GM12878 (cell line): ENCODE results near the gene MTRR. TPM values are rescaled to one million over a fixed set of nuclear protein-coding genes. Genes with fewer than 3 reads are reported as not detected.

Experiments
- ATAC-seq: fragments of 200-7000 bp; cut with Tn5 transposase; 3 replicates; pipeline ENCODE4 v1.9.1; 2020; ENCODE audit warnings: mild to moderate bottlenecking, moderate library complexity
- BruUV-seq: library from RNA; stranded (reverse); fragments of 400-500 nt; replicated peaks from 2 replicates; lab custom pipeline; 2021; lab: Mats Ljungman, UMichigan
- CTCF ChIA-PET: fragments of 300-600 bp; sonication (Branson Sonifier 250); formaldehyde crosslinking; extraction: SDS; loops from one replicate; lab custom pipeline; 2021; ENCODE audit warnings: inconsistent platforms; lab: Yijun Ruan, JAX
- POLR2A ChIA-PET: fragments of 350-600 bp; formaldehyde crosslinking; extraction: SDS; loops from one replicate; lab custom pipeline; 2021; ENCODE audit warnings: inconsistent platforms; lab: Charles Lee
- RAD21 ChIA-PET: fragments of 300-600 bp; sonication (Branson Sonifier 250); formaldehyde crosslinking; loops from one replicate; lab custom pipeline; 2023; ENCODE audit warnings: antibody characterized with exemption; ENCODE audit not compliant: unreplicated experiment; lab: Charles Lee
- SMC1A ChIA-PET: fragments of 300-600 bp; sonication (Branson Sonifier 250); formaldehyde crosslinking; loops from one replicate; lab custom pipeline; 2023; ENCODE audit not compliant: unreplicated experiment, uncharacterized antibody; lab: Charles Lee
- DNase-seq: peaks from one replicate; pipeline ENCODE4 v3.0.0-alpha.2; 2011; ENCODE audit warnings: low read depth, low spot score
- FAIRE-seq: peaks from 3 replicates; lab custom pipeline; 2011; peaks lifted over from hg19 to GRCh38; lab: Jason Lieb, UNC
- H2AFZ ChIP-seq: 2 replicates; pipeline ENCODE4 v1.6.0; 2011; ENCODE audit warnings: low read depth, low read length, control low read depth; ENCODE audit not compliant: control insufficient read depth
- H3K27ac ChIP-seq: 2 replicates; pipeline ENCODE4 v1.5.1; 2011; ENCODE audit warnings: control low read depth; ENCODE audit not compliant: control insufficient read depth, insufficient read depth
- H3K27me3 ChIP-seq, 2 experiments: replicated peaks in 1 of 2; 2 replicates each; pipeline versions ENCODE4 v1.6.0 to v1.6.1; 2011; ENCODE audit warnings: low read length in 1 of 2; ENCODE audit not compliant: control insufficient read depth in 2 of 2, insufficient read depth in 2 of 2
- H3K36me3 ChIP-seq, 2 experiments: 2 replicates each; pipeline ENCODE4 v1.5.1; 2011; ENCODE audit warnings: low read length in 1 of 2; ENCODE audit not compliant: control insufficient read depth in 2 of 2, insufficient read depth in 2 of 2
- H3K4me1 ChIP-seq: 2 replicates; pipeline ENCODE4 v1.6.1; 2011; ENCODE audit warnings: mild to moderate bottlenecking, low read length, moderate library complexity, mixed read lengths; ENCODE audit not compliant: control insufficient read depth, insufficient read depth
- H3K4me2 ChIP-seq: 2 replicates; pipeline ENCODE4 v1.6.0; 2011; ENCODE audit warnings: control low read depth; ENCODE audit not compliant: control insufficient read depth, insufficient read depth
- H3K4me3 ChIP-seq: fragments of 200-600 bp; sonication (generic); 2 replicates; pipeline ENCODE4 v1.5.1; 2016
- H3K79me2 ChIP-seq: 2 replicates; pipeline ENCODE4 v1.6.0; 2011; ENCODE audit warnings: low read length; ENCODE audit not compliant: control insufficient read depth, insufficient read depth
- H3K9ac ChIP-seq: 2 replicates; pipeline ENCODE4 v1.8.0; 2011; ENCODE audit warnings: low read length, control low read depth, mixed read lengths; ENCODE audit not compliant: control insufficient read depth, insufficient read depth
- H3K9me3 ChIP-seq: replicated peaks from 3 replicates; pipeline ENCODE4 v1.5.1; 2011; ENCODE audit warnings: mild to moderate bottlenecking, low read length; ENCODE audit not compliant: control insufficient read depth, insufficient read depth
- H4K20me1 ChIP-seq: 2 replicates; pipeline ENCODE4 v1.6.0; 2011; ENCODE audit not compliant: control insufficient read depth, insufficient read depth
- CBX3 ChIP-seq: fragments of 200-600 bp; sonication (generic); IDR thresholded peaks from 2 replicates; pipeline ENCODE4 v1.6.1; 2016; ENCODE audit warnings: low read depth, borderline replicate concordance
- CHD2 ChIP-seq: IDR thresholded peaks from 2 replicates; pipeline ENCODE4 v1.6.1; 2011; ENCODE audit warnings: low read depth, low read length, improper control_type of control experiment, borderline replicate concordance
- FOXM1 ChIP-seq: IDR thresholded peaks from 2 replicates; pipeline ENCODE4 v1.6.1; 2012; ENCODE audit warnings: low read depth, mild to moderate bottlenecking, inconsistent platforms, low read length, moderate library complexity
- IRF4 ChIP-seq: IDR thresholded peaks from 2 replicates; pipeline ENCODE4 v1.6.1; 2011; ENCODE audit warnings: low read depth, low read length
- LARP7 ChIP-seq: fragments of 450-650 bp; IDR thresholded peaks from 2 replicates; pipeline ENCODE4 v1.6.1; 2017; ENCODE audit warnings: mild to moderate bottlenecking
- PAX5 ChIP-seq: IDR thresholded peaks from 2 replicates; pipeline ENCODE4 v1.6.1; 2011; ENCODE audit warnings: low read depth, low read length, borderline replicate concordance
- POU2F2 ChIP-seq: IDR thresholded peaks from 3 replicates; pipeline ENCODE4 v1.6.1; 2011; ENCODE audit warnings: low read depth, mild to moderate bottlenecking, low read length, borderline replicate concordance
- RAD51 ChIP-seq: fragments of 450-650 bp; IDR thresholded peaks from 2 replicates; pipeline ENCODE4 v1.6.1; 2016; ENCODE audit warnings: moderate library complexity, mild to moderate bottlenecking, inconsistent platforms
- SRF ChIP-seq, 2 experiments: IDR thresholded peaks; 2 replicates each; pipeline ENCODE4 v1.6.1; 2011; ENCODE audit warnings: low read depth in 2 of 2, low read length in 2 of 2, mild to moderate bottlenecking in 1 of 2, moderate library complexity in 1 of 2
- STAT3 ChIP-seq: IDR thresholded peaks from 2 replicates; pipeline ENCODE4 v1.6.1; 2011; ENCODE audit warnings: low read depth, low read length, improper control_type of control experiment
- TCF12 ChIP-seq: IDR thresholded peaks from 2 replicates; pipeline ENCODE4 v1.6.1; 2011; ENCODE audit warnings: low read depth, mild to moderate bottlenecking, low read length
- TCF7 ChIP-seq: IDR thresholded peaks from 2 replicates; pipeline ENCODE4 v1.6.1; 2014; ENCODE audit warnings: antibody characterized with exemption, borderline replicate concordance
- WGBS: methylation state at CpG from one replicate; pipeline ENCODE4 v1.1.6; 2016; ENCODE audit warnings: low lambda C conversion rate; ENCODE audit not compliant: insufficient replicate concordance, insufficient coverage; ENCODE audit errors: missing lambda C conversion rate; 5-methylcytosine and 5-hydroxymethylcytosine counted together
- in situ Hi-C: fragments of 300-500 bp; cut with MboI; formaldehyde crosslinking; loops from 9 replicates; pipeline ENCODE4 v1.14.3; 2018; ENCODE audit warnings: mixed read lengths
- intact Hi-C: fragments of 100-400 bp; cut with micrococcal nuclease; formaldehyde crosslinking; loops from one replicate; pipeline ENCODE4 v1.14.2; 2022; ENCODE audit not compliant: unreplicated experiment
- polyA plus RNA-seq, 11 experiments: library from polyadenylated mRNA; depleted of rRNA in 4 of 11; unstranded in 6 of 11; stranded (reverse) in 5 of 11; fragments of >200 nt; fragmentation: Nextera tagmentation in 4 of 11; fragmentation: Illumina TruSeq in 1 of 11; extraction: Ambion mirVana in 4 of 11; extraction: Trizol in 1 of 11; gene quantifications; 1 replicate in 1 of 11; 2 replicates in 10 of 11; pipeline versions ENCODE4 v1.2.1 to v1.2.3, GENCODE V29; 2011 to 2016; ENCODE audit warnings: inconsistent platforms in 2 of 11, missing spikeins in 2 of 11, low read depth in 1 of 11
- total RNA-seq, 4 experiments: library from RNA; depleted of rRNA in 3 of 4; stranded (reverse); fragments of >200 nt in 3 of 4; fragmentation: Illumina TruSeq in 1 of 4; extraction: Trizol in 1 of 4; gene quantifications; 2 replicates each; pipeline versions ENCODE4 v1.2.1 to v1.2.3, GENCODE V29; 2013 to 2021
- TF ChIP-seq, protein P1 (sequence below): fragments of 450-650 bp; IDR thresholded peaks from 2 replicates; pipeline ENCODE4 v1.6.1; 2017; ENCODE audit warnings: mild to moderate bottlenecking, moderate library complexity
- TF ChIP-seq, protein P2 (sequence below): IDR thresholded peaks from 2 replicates; pipeline ENCODE4 v1.6.1; 2012; ENCODE audit warnings: low read depth, low read length, improper control_type of control experiment
- TF ChIP-seq, protein P3 (sequence below): fragments of 450-650 bp; IDR thresholded peaks from 2 replicates; pipeline ENCODE4 v1.6.1; 2016; ENCODE audit warnings: mild to moderate bottlenecking, moderate library complexity, borderline replicate concordance
- TF ChIP-seq, protein P4 (sequence below): IDR thresholded peaks from 2 replicates; pipeline ENCODE4 v1.6.1; 2011; ENCODE audit warnings: low read depth, low read length, improper control_type of control experiment, borderline replicate concordance

Gene MTRR
- total and polyA plus RNA-seq, 10 of the 15 experiments (the other 5 are each of a cell fraction or from before 2014, with no cell fraction given) = 13.8 to 76.9 (median 38.0) TPM

DNA sequence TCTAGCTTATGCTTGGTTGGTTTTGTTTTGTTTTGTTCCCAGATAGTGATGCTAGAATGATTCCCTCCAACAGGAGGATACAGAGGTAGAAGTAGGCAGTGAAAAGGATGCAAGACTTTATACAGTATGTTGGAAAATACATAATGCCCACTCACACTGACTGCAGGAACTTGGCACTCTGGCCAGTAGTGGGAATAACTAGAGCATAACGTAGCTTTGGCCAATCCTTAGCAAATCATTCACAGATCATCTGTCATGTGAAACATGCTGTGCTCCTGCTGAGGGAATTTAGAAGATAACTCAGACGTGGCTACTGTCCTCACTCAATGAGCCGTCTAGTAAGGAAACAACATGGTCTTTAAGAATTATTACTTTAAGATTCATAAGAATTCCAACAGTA is 31.5 kb upstream of the MTRR start (continued):
- TF ChIP-seq, protein P1, sequence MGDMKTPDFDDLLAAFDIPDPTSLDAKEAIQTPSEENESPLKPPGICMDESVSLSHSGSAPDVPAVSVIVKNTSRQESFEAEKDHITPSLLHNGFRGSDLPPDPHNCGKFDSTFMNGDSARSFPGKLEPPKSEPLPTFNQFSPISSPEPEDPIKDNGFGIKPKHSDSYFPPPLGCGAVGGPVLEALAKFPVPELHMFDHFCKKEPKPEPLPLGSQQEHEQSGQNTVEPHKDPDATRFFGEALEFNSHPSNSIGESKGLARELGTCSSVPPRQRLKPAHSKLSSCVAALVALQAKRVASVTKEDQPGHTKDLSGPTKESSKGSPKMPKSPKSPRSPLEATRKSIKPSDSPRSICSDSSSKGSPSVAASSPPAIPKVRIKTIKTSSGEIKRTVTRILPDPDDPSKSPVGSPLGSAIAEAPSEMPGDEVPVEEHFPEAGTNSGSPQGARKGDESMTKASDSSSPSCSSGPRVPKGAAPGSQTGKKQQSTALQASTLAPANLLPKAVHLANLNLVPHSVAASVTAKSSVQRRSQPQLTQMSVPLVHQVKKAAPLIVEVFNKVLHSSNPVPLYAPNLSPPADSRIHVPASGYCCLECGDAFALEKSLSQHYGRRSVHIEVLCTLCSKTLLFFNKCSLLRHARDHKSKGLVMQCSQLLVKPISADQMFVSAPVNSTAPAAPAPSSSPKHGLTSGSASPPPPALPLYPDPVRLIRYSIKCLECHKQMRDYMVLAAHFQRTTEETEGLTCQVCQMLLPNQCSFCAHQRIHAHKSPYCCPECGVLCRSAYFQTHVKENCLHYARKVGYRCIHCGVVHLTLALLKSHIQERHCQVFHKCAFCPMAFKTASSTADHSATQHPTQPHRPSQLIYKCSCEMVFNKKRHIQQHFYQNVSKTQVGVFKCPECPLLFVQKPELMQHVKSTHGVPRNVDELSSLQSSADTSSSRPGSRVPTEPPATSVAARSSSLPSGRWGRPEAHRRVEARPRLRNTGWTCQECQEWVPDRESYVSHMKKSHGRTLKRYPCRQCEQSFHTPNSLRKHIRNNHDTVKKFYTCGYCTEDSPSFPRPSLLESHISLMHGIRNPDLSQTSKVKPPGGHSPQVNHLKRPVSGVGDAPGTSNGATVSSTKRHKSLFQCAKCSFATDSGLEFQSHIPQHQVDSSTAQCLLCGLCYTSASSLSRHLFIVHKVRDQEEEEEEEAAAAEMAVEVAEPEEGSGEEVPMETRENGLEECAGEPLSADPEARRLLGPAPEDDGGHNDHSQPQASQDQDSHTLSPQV = no peak
- no peak for TF ChIP-seq TCF7
- TF ChIP-seq PAX5 = no peak
- TF ChIP-seq CHD2 = no peak
- no peak for TF ChIP-seq IRF4
- no peak for TF ChIP-seq POU2F2
- no peak for TF ChIP-seq SRF (IDR thresholded peaks at IDR 0.05; ENCODE audit: low read depth in 2 of 2, low read length in 2 of 2)
- TF ChIP-seq, all 136 proteins: peak for 0

DNA sequence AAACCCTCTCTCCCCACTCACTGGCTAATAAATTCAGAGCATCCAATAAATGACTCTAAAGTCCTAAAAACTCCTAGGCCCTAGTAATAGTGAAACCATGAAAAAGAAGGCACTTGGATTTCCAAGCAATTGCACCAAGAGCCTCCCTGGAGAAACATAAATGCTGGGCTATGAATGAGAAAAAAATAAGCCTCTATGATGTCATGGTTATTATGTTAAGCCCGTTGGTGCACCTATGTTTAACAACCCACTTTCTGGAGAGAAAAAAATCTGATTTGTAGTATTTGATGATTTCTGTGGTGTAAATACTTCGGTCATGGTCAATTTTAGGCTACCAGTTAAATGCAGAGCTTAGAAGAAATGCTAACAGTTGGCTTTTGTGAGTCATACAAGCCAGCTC is 26.4 kb upstream of the MTRR start:
- ATAC-seq = no peak
- SMC1A ChIA-PET = no interaction called here
- TF ChIP-seq LARP7 (no peak), FOXM1 (no peak), RAD51 (no peak), TCF12 (no peak), STAT3 (no peak), CBX3 (no peak), SRF (IDR thresholded peaks at IDR 0.05; ENCODE audit: low read depth in 2 of 2, low read length in 2 of 2) (no peak)
- TF ChIP-seq, protein P2, sequence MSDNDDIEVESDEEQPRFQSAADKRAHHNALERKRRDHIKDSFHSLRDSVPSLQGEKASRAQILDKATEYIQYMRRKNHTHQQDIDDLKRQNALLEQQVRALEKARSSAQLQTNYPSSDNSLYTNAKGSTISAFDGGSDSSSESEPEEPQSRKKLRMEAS = no peak
- TF ChIP-seq, protein P3, sequence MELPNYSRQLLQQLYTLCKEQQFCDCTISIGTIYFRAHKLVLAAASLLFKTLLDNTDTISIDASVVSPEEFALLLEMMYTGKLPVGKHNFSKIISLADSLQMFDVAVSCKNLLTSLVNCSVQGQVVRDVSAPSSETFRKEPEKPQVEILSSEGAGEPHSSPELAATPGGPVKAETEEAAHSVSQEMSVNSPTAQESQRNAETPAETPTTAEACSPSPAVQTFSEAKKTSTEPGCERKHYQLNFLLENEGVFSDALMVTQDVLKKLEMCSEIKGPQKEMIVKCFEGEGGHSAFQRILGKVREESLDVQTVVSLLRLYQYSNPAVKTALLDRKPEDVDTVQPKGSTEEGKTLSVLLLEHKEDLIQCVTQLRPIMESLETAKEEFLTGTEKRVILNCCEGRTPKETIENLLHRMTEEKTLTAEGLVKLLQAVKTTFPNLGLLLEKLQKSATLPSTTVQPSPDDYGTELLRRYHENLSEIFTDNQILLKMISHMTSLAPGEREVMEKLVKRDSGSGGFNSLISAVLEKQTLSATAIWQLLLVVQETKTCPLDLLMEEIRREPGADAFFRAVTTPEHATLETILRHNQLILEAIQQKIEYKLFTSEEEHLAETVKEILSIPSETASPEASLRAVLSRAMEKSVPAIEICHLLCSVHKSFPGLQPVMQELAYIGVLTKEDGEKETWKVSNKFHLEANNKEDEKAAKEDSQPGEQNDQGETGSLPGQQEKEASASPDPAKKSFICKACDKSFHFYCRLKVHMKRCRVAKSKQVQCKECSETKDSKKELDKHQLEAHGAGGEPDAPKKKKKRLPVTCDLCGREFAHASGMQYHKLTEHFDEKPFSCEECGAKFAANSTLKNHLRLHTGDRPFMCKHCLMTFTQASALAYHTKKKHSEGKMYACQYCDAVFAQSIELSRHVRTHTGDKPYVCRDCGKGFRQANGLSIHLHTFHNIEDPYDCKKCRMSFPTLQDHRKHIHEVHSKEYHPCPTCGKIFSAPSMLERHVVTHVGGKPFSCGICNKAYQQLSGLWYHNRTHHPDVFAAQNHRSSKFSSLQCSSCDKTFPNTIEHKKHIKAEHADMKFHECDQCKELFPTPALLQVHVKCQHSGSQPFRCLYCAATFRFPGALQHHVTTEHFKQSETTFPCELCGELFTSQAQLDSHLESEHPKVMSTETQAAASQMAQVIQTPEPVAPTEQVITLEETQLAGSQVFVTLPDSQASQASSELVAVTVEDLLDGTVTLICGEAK = no peak
- TF ChIP-seq, protein P4, sequence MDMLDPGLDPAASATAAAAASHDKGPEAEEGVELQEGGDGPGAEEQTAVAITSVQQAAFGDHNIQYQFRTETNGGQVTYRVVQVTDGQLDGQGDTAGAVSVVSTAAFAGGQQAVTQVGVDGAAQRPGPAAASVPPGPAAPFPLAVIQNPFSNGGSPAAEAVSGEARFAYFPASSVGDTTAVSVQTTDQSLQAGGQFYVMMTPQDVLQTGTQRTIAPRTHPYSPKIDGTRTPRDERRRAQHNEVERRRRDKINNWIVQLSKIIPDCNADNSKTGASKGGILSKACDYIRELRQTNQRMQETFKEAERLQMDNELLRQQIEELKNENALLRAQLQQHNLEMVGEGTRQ = no peak

More for the DNA sequence above, 26.4 kb upstream of the MTRR start:
- Histone ChIP-seq H3K79me2 (no peaks in the 10 kb centered on the region), H3K27ac (no peak overlapping the region), H3K9me3 (no peaks in the 10 kb centered on the region; the same call in 2 of the 3 replicates), H3K9ac (no peak overlapping the region), H4K20me1 (no peaks in the 10 kb centered on the region), H3K27me3 (no peaks in the 10 kb centered on the region), H2AFZ (no peak overlapping the region), H3K4me1 (no peaks in the 10 kb centered on the region), H3K4me3 (no peak overlapping the region), H3K4me2 (no peak overlapping the region), H3K36me3 (no peaks in the 10 kb centered on the region)
- FAIRE-seq (no peak), DNase-seq (no peak)
- intact Hi-C loops (no loop called here), in situ Hi-C loops (no loop called here)
- ChIA-PET RAD21 (no interaction called here), POLR2A (no interaction called here), CTCF (no interaction called here)
- BruUV-seq = no TSS peak
- WGBS = 12% methylated on average over 2 of the region's 2 CpGs
